Kidney epithelial cell (primary cell): Measurements from ENCODE around the gene PDCD1. TPM values are rescaled to one million over a fixed set of nuclear protein-coding genes. Genes with fewer than 3 reads are reported as not detected.

ENCODE experiments used
- DNase-seq: peaks from one replicate; pipeline ENCODE4 v3.0.0-alpha.2; 2010; ENCODE audit warnings: low read depth
- H3K27me3 ChIP-seq: 2 replicates; pipeline ENCODE4 v1.6.0; 2011; ENCODE audit warnings: low read length; ENCODE audit not compliant: control insufficient read depth, insufficient read depth
- H3K36me3 ChIP-seq: 2 replicates; pipeline ENCODE4 v1.5.1; 2011; ENCODE audit warnings: low read length; ENCODE audit not compliant: control insufficient read depth, insufficient read depth
- H3K4me3 ChIP-seq: 2 replicates; pipeline ENCODE4 v1.5.1; 2011; ENCODE audit warnings: low read depth, mild to moderate bottlenecking, control low read depth, low read length
- total RNA-seq: library from RNA; depleted of rRNA; stranded (reverse); fragments of >200 nt; gene quantifications from 2 replicates; pipeline ENCODE4 v1.2.3, GENCODE V29; 2015
- TF ChIP-seq, protein P1 (sequence below): IDR thresholded peaks from 2 replicates; pipeline ENCODE4 v1.5.1; 2011; ENCODE audit warnings: mild to moderate bottlenecking, moderate library complexity, low read length, control low read depth, inconsistent platforms; ENCODE audit not compliant: insufficient read depth, poor library complexity, severe bottlenecking

PDCD1 gene
- total RNA-seq, 1 donor from 2014 or later, result 1.0 TPM

DNA sequence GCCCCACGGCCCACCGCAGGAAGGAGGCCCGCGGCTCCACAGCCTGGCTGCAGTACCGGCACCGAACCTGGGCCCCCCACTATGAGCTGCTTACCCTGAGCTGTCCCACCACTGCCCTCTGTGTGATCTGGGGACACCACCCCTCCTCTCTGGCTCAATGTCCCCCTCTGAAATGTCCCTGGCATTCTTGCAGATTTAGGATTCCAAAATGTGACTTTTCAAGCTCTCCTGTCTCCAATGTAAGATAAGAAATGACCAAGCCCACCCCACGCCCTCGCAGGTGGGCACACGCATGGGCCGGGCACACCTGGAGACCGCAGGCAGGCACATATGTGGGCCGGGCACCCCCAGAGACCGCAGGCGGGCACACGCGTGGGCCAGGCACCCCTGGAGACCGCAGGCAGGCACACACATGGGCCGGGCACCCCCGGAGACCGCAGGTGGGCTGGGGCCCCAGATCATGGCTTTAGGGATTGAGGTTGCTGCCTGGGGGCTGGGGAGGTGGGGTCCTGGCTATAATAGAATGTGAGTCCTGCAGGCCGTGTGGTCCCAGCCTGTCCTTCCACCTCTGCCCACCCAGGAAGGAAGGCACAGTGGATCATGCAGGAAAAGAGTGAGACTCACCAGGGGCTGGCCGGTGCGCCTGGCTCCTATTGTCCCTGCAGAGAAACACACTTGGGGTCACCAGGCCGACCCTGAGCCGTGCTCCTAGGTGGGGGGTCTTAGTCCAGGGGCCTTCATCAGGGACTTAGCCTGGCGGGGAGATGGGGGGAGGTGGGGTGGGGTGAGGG lies 7.2 kb downstream of the PDCD1 start:
- no peaks in the 10 kb centered on the region for H3K27me3 ChIP-seq

DNA sequence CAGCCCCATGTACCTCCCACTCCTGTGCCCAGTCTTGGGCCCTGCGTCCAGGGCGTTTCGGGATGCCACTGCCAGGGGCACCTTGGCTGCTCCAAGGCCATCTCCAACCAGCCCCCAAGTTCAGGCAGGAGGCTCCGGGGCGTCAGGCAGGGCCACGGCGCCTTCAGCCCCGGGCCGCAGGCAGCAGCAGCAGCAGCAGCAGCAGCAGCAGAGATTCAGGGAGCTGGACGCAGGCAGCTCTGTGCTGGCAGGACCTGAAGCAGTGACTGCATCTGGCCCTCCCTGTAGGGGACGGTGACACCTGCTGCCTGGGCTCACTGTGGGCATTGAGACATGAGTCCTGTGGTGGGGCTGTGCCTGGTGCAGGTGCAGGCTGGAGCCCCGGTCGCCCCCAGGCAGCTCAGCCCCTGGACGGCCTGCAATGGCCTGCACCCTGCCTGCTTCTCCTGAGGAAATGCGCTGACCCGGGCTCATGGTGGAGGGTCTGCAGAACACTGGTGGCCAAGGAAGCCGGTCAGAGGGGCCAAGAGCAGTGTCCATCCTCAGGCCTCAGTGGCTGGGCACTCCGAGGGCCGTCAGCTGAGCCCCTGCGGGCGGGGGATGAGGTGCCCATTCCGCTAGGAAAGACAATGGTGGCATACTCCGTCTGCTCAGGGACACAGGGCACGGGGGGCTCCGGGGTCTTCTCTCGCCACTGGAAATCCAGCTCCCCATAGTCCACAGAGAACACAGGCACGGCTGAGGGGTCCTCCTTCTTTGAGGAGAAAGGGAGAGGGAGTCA lies 8.0 kb downstream of the PDCD1 start:
- TF ChIP-seq, protein P1, sequence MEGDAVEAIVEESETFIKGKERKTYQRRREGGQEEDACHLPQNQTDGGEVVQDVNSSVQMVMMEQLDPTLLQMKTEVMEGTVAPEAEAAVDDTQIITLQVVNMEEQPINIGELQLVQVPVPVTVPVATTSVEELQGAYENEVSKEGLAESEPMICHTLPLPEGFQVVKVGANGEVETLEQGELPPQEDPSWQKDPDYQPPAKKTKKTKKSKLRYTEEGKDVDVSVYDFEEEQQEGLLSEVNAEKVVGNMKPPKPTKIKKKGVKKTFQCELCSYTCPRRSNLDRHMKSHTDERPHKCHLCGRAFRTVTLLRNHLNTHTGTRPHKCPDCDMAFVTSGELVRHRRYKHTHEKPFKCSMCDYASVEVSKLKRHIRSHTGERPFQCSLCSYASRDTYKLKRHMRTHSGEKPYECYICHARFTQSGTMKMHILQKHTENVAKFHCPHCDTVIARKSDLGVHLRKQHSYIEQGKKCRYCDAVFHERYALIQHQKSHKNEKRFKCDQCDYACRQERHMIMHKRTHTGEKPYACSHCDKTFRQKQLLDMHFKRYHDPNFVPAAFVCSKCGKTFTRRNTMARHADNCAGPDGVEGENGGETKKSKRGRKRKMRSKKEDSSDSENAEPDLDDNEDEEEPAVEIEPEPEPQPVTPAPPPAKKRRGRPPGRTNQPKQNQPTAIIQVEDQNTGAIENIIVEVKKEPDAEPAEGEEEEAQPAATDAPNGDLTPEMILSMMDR, result no peak
- no peak for DNase-seq
- Histone ChIP-seq H3K4me3 (no peak overlapping the region), H3K27me3 (no peaks in the 10 kb centered on the region), H3K36me3 (no peaks in the 10 kb centered on the region)

More for the DNA sequence above, 7.2 kb downstream of the PDCD1 start:
- no peaks in the 10 kb centered on the region for H3K36me3 ChIP-seq
- no peak for DNase-seq
- H3K4me3 ChIP-seq, result no peak overlapping the region
- TF ChIP-seq, protein P1, result no peak

DNA sequence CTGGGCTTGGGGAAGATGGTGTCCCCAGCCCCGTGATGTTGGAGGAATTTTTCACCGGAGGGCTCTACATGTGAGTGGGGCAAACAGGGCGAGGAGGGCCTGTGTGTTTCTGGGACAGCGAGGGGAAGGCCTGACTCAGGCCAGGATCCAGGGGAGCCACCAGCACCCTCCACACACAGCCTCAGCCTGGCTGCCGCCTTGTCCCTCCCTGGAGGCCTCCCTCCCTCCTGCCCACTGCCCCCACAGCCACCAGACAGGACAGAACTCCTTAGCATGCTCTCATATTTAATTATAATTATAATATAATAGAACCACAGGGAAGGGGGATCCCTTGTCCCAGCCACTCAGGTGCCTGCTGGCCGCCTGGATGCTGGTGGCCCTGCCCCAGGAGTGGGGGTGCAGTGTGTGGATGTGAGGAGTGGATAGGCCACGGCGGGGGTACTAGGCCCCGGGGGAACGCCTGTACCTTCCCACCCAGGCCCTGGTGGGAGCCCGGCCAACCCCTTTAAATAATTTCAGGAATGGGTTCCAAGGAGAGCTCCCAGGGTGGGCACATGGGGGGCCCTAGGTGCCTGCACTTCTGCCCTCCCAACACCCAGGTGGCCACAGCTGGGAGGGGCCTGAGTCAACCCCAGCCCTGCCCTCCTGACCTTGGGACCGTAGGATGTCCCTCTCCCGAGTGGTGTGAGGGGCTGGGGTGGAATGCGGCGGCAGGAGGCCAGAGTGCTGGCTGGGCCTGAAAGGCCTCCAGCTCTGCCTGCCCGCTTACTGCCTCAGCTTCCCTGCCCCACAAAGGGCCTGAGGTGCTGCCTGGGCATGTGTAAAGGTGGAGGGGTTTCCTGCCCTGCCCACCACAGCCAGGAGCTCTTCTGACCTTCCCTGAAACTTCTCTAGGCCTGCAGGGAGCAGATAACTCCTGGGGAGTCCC lies 8.8 kb downstream of the PDCD1 start:
- TF ChIP-seq, protein P1, result no peak
- Histone ChIP-seq H3K27me3 (peaks cover 4% of the 10 kb centered on the region), H3K36me3 (no peaks in the 10 kb centered on the region), H3K4me3 (no peak overlapping the region)
- DNase-seq, result no peak

DNA sequence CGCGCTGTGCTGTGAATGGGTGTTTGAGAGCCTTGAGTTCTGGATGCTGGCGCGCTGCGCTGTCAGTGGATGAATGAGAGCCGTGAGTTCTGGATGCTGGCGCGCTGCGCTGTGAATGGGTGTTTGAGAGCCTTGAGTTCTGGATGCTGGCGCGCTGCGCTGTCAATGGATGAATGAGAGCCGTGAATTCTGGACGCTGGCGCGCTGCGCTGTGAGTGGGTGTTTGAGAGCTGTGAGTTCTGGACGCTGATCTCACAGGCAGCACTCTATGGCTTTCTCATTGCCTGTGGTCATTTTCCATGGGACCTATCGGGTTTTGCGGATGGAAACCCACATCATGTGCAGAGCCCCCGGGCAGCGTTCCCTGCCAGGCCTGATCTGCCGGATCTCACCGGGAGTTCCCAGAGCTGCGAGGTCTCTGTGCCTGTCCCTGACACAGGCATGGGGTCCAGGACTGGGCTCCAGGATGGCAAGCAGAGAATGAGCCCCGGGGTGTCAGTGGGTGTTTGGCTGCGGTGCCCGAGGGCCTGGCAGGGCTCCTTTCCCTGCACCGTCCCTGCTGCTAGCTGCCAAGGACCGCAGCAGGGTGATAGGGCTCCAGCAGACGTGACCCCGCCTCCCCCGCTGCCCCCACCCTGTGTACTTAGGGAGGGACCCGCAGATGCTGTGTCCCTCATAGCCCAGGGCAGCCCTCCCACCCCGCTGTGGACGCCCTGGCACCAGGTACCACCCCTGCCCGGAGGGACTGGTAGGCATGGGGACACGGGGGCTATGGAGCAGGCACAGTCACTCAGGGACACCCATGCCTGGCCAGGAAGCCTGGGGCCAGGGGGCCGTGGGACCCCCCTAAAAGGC lies 9.7 kb downstream of the PDCD1 start:
- TF ChIP-seq, protein P1, result no peak
- no peak for DNase-seq
- Histone ChIP-seq H3K4me3 (no peak overlapping the region), H3K36me3 (no peaks in the 10 kb centered on the region), H3K27me3 (peaks cover 12% of the 10 kb centered on the region)

DNA sequence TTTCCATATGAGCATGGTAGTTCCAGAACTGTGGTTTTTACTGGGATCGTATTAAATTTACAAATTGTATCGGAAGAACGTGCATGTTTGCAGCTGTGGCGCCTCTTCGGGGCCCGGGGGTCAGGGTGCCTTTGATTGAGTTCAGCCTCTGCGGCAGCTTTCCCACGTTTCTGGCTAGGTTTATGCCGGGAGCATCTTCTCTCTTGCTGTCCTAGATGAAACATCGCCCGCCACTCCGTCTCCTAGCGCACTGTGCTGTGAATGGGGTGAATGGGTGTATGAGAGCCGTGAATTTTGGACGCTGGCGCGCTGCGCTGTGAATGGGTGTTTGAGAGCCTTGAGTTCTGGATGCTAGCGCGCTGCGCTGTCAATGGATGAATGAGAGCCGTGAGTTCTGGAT lies 12.3 kb downstream of the PDCD1 start:
- Histone ChIP-seq H3K4me3 (no peak overlapping the region), H3K27me3 (peaks cover 21% of the 10 kb centered on the region), H3K36me3 (no peaks in the 10 kb centered on the region)
- no peak for DNase-seq
- TF ChIP-seq, protein P1, result no peak
